LNCAP (cell line): ENCODE data around the gene KRT40.

Source experiments
- CTCF ChIP-seq: fragments of 450-650 bp; IDR thresholded peaks from 2 replicates; pipeline ENCODE4 v1.5.1; 2017; ENCODE audit warnings: mild to moderate bottlenecking

Gene KRT40

GRCh38 chr17:41016578-41017215 lies 32.6 kb upstream of the KRT40 start:
- TF ChIP-seq CTCF: no peak

- TF ChIP-seq CTCF: no peak
These were observed 31.3 kb upstream of the KRT40 start for GRCh38 chr17:41015454-41015853.

- TF ChIP-seq CTCF: no peak
These were observed 29.5 kb upstream of the KRT40 start for GRCh38 chr17:41013606-41014005.

GRCh38 chr17:41013181-41013580 lies 29.1 kb upstream of the KRT40 start:
- TF ChIP-seq CTCF: no peak

GRCh38 chr17:41012326-41013120 lies 28.4 kb upstream of the KRT40 start:
- TF ChIP-seq CTCF: no peak

GRCh38 chr17:41010441-41010840 lies 26.3 kb upstream of the KRT40 start:
- no peak for TF ChIP-seq CTCF

GRCh38 chr17:41009936-41010335 lies 25.8 kb upstream of the KRT40 start:
- TF ChIP-seq CTCF: no peak
